WTC11 (cell line): Measurements from ENCODE around the gene SERF2. TPM values are rescaled to one million over a fixed set of nuclear protein-coding genes. Genes with fewer than 3 reads are reported as not detected.

Experiments
- AR ChIP-seq: fragments of 250-450 bp; sonication (Bioruptor Pico); IDR thresholded peaks from 2 replicates; pipeline ENCODE4 v1.9.0; 2021; ENCODE audit warnings: mild to moderate bottlenecking
- ARID4B ChIP-seq: sonication (generic); formaldehyde crosslinking; IDR thresholded peaks from 2 replicates; pipeline ENCODE4 v1.8.0; 2023; ENCODE audit warnings: missing genetic modification reagents, mild to moderate bottlenecking, borderline replicate concordance
- ATF1 ChIP-seq: sonication (generic); formaldehyde crosslinking; IDR thresholded peaks from 2 replicates; pipeline ENCODE4 v1.8.1; 2023; ENCODE audit warnings: mild to moderate bottlenecking, moderate library complexity, missing genetic modification reagents
- ATF2 ChIP-seq: sonication (generic); formaldehyde crosslinking; IDR thresholded peaks from 2 replicates; pipeline ENCODE4 v1.8.1; 2022; ENCODE audit warnings: low read depth, missing genetic modification reagents, borderline replicate concordance
- ATF3 ChIP-seq: sonication (generic); formaldehyde crosslinking; conservative IDR thresholded peaks from 2 replicates; pipeline ENCODE4 v1.8.1; 2022; ENCODE audit warnings: mild to moderate bottlenecking, missing genetic modification reagents
- ELF4 ChIP-seq: sonication (generic); formaldehyde crosslinking; IDR thresholded peaks from 2 replicates; pipeline ENCODE4 v1.8.1; 2022; ENCODE audit warnings: low read depth, mild to moderate bottlenecking, moderate library complexity, missing genetic modification reagents
- ESRRA ChIP-seq: sonication (generic); formaldehyde crosslinking; IDR thresholded peaks from 2 replicates; pipeline ENCODE4 v1.8.1; 2022; ENCODE audit warnings: mild to moderate bottlenecking, missing genetic modification reagents, borderline replicate concordance
- FOXP1 ChIP-seq: sonication (generic); formaldehyde crosslinking; IDR thresholded peaks from 2 replicates; pipeline ENCODE4 v1.8.0; 2022; ENCODE audit warnings: missing genetic modification reagents, mild to moderate bottlenecking, moderate library complexity, borderline replicate concordance
- MXD4 ChIP-seq: fragments of 250-450 bp; sonication (Bioruptor Pico); IDR thresholded peaks from 2 replicates; pipeline ENCODE4 v1.8.0; 2021; ENCODE audit warnings: mild to moderate bottlenecking, moderate library complexity, borderline replicate concordance
- NR3C1 ChIP-seq: sonication (generic); formaldehyde crosslinking; conservative IDR thresholded peaks from 2 replicates; pipeline ENCODE4 v1.8.1; 2023; ENCODE audit warnings: low read depth, mild to moderate bottlenecking, missing genetic modification reagents
- OVOL2 ChIP-seq: fragments of 250-450 bp; sonication (Bioruptor Pico); IDR thresholded peaks from 2 replicates; pipeline ENCODE4 v1.9.0; 2021; ENCODE audit warnings: mild to moderate bottlenecking, borderline replicate concordance
- SMAD3 ChIP-seq: sonication (generic); formaldehyde crosslinking; IDR thresholded peaks from 2 replicates; pipeline ENCODE4 v1.8.0; 2022; ENCODE audit warnings: missing genetic modification reagents, mild to moderate bottlenecking, borderline replicate concordance
- SOX15 ChIP-seq: fragments of 250-450 bp; sonication (Bioruptor Pico); IDR thresholded peaks from 2 replicates; pipeline ENCODE4 v1.9.0; 2021; ENCODE audit warnings: mild to moderate bottlenecking
- TCF7 ChIP-seq: sonication (generic); formaldehyde crosslinking; IDR thresholded peaks from 2 replicates; pipeline ENCODE4 v1.8.0; 2022; ENCODE audit warnings: mild to moderate bottlenecking, low read depth, missing genetic modification reagents, moderate library complexity
- TP53 ChIP-seq: sonication (generic); formaldehyde crosslinking; IDR thresholded peaks from 2 replicates; pipeline ENCODE4 v1.8.1; 2023; ENCODE audit warnings: mild to moderate bottlenecking, missing genetic modification reagents
- ZBTB21 ChIP-seq: sonication (generic); formaldehyde crosslinking; IDR thresholded peaks from 2 replicates; pipeline ENCODE4 v1.8.1; 2023; ENCODE audit warnings: mild to moderate bottlenecking, missing genetic modification reagents, borderline replicate concordance
- ZNF232 ChIP-seq: sonication (generic); formaldehyde crosslinking; IDR thresholded peaks from 2 replicates; pipeline ENCODE4 v1.8.0; 2022; ENCODE audit warnings: mild to moderate bottlenecking, missing genetic modification reagents
- ZNF532 ChIP-seq: fragments of 250-450 bp; sonication (Bioruptor Pico); IDR thresholded peaks from 2 replicates; pipeline ENCODE4 v1.9.0; 2021; ENCODE audit warnings: mild to moderate bottlenecking, borderline replicate concordance
- total RNA-seq: library from RNA; stranded (reverse); gene quantifications from 3 replicates; pipeline ENCODE4 v1.2.3, GENCODE V29; 2021
- TF ChIP-seq, protein P1 (sequence below): fragments of 250-450 bp; sonication (Bioruptor Pico); IDR thresholded peaks from 2 replicates; pipeline ENCODE4 v2.1.2; 2022; ENCODE audit warnings: mild to moderate bottlenecking, moderate library complexity
- TF ChIP-seq, protein P2 (sequence below): fragments of 200-600 bp; IDR thresholded peaks from 2 replicates; pipeline ENCODE4 v1.8.0; 2022; ENCODE audit warnings: antibody characterized with exemption

The SERF2 gene
- total RNA-seq, 1 experiment from 2014 or later, result 694 TPM

DNA sequence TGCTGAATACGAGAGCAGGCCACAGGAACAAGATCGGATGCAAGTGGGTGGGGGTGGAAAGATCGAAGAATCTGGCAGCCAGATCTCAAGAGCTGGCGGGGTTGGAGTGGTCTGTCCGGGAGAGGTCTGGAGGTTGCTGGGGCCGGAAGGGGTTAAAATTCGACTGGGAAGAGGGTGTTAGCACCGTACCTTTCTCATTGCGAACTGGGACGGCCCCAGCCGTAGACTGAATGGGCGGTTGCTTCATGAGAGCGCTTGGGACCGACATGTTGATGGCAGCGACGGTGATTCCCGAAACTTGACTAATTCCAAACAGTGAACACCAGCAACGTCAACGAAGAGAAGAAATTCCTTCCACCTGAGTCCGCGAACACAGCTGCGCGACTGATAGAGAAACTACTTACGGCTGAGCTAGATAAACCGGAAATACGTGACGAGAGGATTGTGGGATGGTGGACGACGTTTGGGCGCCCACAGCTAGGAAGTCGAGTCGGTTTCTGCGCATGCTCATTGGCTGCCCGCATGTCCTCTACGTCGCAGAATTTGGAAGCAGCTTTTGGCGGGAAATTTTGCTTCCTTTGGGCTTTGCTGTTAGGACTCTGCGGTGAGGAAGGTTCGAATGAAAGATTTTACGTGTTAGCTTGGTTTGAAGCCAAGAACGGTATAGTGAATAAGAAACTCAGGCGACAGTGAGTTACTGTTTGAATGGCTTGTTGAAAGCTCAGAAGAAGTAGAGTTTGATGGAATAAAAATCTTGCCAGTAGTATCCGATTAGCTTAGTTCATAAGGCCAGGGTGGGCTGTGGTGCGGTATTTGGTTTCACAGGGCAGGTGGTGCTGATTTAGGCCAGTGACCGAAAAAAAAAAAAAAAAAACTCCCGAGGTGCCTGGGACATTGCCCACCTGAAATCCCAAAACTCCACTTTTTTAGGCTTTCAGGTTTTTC lies 32.5 kb downstream of the SERF2 start, which contains the start of gene MFAP1 (continued):
- TF ChIP-seq ARID4B (CRISPR knock-in tag) (no peak; the same call in 1 of the 2 replicates), ATF3 (CRISPR knock-in tag) (no peak), ZBTB21 (CRISPR knock-in tag) (peak; percentile 78; the same call in 1 of the 2 replicates), FOXP1 (CRISPR knock-in tag) (peak; percentile 83), NR3C1 (CRISPR knock-in tag) (no peak), ATF2 (CRISPR knock-in tag) (no peak), ATF1 (CRISPR knock-in tag) (no peak), MXD4 (CRISPR knock-in tag) (no peak), SMAD3 (CRISPR knock-in tag) (peak; percentile 92; the same call in 1 of the 2 replicates), OVOL2 (CRISPR knock-in tag) (no peak), TP53 (CRISPR knock-in tag) (0 out of 2 replicates have a peak, but pooled peaks have one; percentile 63), ZNF232 (CRISPR knock-in tag) (peak; percentile 95), AR (CRISPR knock-in tag) (no peak), ESRRA (CRISPR knock-in tag) (0 out of 2 replicates have a peak, but pooled peaks have one; percentile 58), SOX15 (CRISPR knock-in tag) (no peak), ELF4 (CRISPR knock-in tag) (no peak), ZNF532 (CRISPR knock-in tag) (no peak), TCF7 (no peak)
- TF ChIP-seq, protein P1, sequence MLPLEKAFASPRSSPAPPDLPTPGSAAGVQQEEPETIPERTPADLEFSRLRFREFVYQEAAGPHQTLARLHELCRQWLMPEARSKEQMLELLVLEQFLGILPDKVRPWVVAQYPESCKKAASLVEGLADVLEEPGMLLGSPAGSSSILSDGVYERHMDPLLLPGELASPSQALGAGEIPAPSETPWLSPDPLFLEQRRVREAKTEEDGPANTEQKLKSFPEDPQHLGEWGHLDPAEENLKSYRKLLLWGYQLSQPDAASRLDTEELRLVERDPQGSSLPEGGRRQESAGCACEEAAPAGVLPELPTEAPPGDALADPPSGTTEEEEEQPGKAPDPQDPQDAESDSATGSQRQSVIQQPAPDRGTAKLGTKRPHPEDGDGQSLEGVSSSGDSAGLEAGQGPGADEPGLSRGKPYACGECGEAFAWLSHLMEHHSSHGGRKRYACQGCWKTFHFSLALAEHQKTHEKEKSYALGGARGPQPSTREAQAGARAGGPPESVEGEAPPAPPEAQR, result no peak
- TF ChIP-seq, protein P2, sequence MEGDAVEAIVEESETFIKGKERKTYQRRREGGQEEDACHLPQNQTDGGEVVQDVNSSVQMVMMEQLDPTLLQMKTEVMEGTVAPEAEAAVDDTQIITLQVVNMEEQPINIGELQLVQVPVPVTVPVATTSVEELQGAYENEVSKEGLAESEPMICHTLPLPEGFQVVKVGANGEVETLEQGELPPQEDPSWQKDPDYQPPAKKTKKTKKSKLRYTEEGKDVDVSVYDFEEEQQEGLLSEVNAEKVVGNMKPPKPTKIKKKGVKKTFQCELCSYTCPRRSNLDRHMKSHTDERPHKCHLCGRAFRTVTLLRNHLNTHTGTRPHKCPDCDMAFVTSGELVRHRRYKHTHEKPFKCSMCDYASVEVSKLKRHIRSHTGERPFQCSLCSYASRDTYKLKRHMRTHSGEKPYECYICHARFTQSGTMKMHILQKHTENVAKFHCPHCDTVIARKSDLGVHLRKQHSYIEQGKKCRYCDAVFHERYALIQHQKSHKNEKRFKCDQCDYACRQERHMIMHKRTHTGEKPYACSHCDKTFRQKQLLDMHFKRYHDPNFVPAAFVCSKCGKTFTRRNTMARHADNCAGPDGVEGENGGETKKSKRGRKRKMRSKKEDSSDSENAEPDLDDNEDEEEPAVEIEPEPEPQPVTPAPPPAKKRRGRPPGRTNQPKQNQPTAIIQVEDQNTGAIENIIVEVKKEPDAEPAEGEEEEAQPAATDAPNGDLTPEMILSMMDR, result no peak
